Naive thymus-derived CD4-positive, alpha-beta T cell (primary cell): Measurements from ENCODE around the gene SLC39A11. TPM values are rescaled to one million over a fixed set of nuclear protein-coding genes. Genes with fewer than 3 reads are reported as not detected.

Experiments used
- ATAC-seq: fragments of 150-1000 bp; cut with Tn5 transposase; 2 replicates; pipeline ENCODE4 v1.10.0; 2021; ENCODE audit warnings: mild to moderate bottlenecking, moderate library complexity
- CTCF ChIA-PET: fragments of 350-600 bp; sonication (Branson Sonifier 250); formaldehyde crosslinking; loops from one replicate; lab custom pipeline; 2021; ENCODE audit warnings: antibody characterized with exemption; lab: Charles Lee
- POLR2A ChIA-PET: fragments of 350-600 bp; sonication (Branson Sonifier 250); formaldehyde crosslinking; loops from one replicate; lab custom pipeline; 2021; ENCODE audit warnings: antibody characterized with exemption, inconsistent platforms; lab: Charles Lee
- DNase-seq, 9 donors: peaks; one replicate each; pipeline versions ENCODE4 v3.0.0 to v3.0.0-alpha.2; 2020 to 2022; ENCODE audit warnings: mixed read lengths in 1 of 9
- H3K27ac ChIP-seq: one replicate; pipeline ENCODE4 v1.7.0; 2013; ENCODE audit warnings: mild to moderate bottlenecking, low read depth, low read length, moderate library complexity
- H3K27me3 ChIP-seq, 2 donors: one replicate each; pipeline ENCODE4 v1.7.0; 2013; ENCODE audit warnings: low read length in 2 of 2, mild to moderate bottlenecking in 2 of 2, moderate library complexity in 2 of 2; ENCODE audit not compliant: control insufficient read depth in 2 of 2, insufficient read depth in 2 of 2
- H3K36me3 ChIP-seq, 3 experiments: 1 replicate in 2 of 3; 2 replicates in 1 of 3; pipeline ENCODE4 v1.7.0; 2013; ENCODE audit warnings: low read length in 3 of 3, mild to moderate bottlenecking in 3 of 3, moderate library complexity in 1 of 3; ENCODE audit not compliant: insufficient read depth in 3 of 3, control insufficient read depth in 2 of 3
- H3K4me1 ChIP-seq, 2 donors: one replicate each; pipeline ENCODE4 v1.7.0; 2013; ENCODE audit warnings: low read length in 2 of 2, mild to moderate bottlenecking in 2 of 2, moderate library complexity in 1 of 2; ENCODE audit not compliant: control insufficient read depth in 2 of 2, insufficient read depth in 2 of 2
- H3K4me3 ChIP-seq: 2 replicates; pipeline ENCODE4 v1.7.0; 2013; ENCODE audit warnings: mild to moderate bottlenecking, low read length
- H3K9me3 ChIP-seq, 3 experiments: 1 replicate in 2 of 3; 2 replicates in 1 of 3; pipeline ENCODE4 v1.7.0; 2013; ENCODE audit warnings: low read length in 3 of 3; ENCODE audit not compliant: control insufficient read depth in 2 of 3
- H3K27ac Mint-ChIP-seq, 9 donors: one replicate each; pipeline ENCODE4 v1.8.0; 2020 to 2022; ENCODE audit warnings: mixed read lengths in 9 of 9, mild to moderate bottlenecking in 8 of 9, moderate library complexity in 5 of 9, inconsistent platforms in 2 of 9
- H3K27me3 Mint-ChIP-seq, 5 donors: one replicate each; pipeline ENCODE4 v1.8.0; 2021 to 2022; ENCODE audit warnings: mixed read lengths in 5 of 5, mild to moderate bottlenecking in 1 of 5
- H3K36me3 Mint-ChIP-seq, 5 donors: one replicate each; pipeline ENCODE4 v1.8.0; 2020 to 2022; ENCODE audit warnings: mixed read lengths in 5 of 5, mild to moderate bottlenecking in 3 of 5, inconsistent platforms in 1 of 5
- H3K4me1 Mint-ChIP-seq, 7 donors: one replicate each; pipeline ENCODE4 v1.8.0; 2020 to 2022; ENCODE audit warnings: mixed read lengths in 7 of 7, mild to moderate bottlenecking in 3 of 7, inconsistent platforms in 1 of 7
- H3K4me3 Mint-ChIP-seq, 10 donors: one replicate each; pipeline ENCODE4 v1.8.0; 2020 to 2022; ENCODE audit warnings: mild to moderate bottlenecking in 10 of 10, mixed read lengths in 10 of 10, moderate library complexity in 6 of 10, inconsistent platforms in 2 of 10
- H3K9me3 Mint-ChIP-seq, 11 donors: one replicate each; pipeline ENCODE4 v1.8.0; 2020 to 2022; ENCODE audit warnings: mixed read lengths in 11 of 11, mild to moderate bottlenecking in 4 of 11, inconsistent platforms in 1 of 11, moderate library complexity in 1 of 11
- intact Hi-C, 2 donors: fragments of 100-400 bp; cut with micrococcal nuclease; formaldehyde crosslinking; loops; one replicate each; pipeline ENCODE4 v1.15.1; 2023
- polyA plus RNA-seq, 2 donors: library from polyadenylated mRNA; unstranded; fragments of 300-500 nt; fragmentation: Illumina TruSeq; gene quantifications; one replicate each; pipeline ENCODE4 v1.2.3, GENCODE V29; 2021
- total RNA-seq, 6 experiments: library from RNA in 5 of 6; stranded (reverse) in 5 of 6; gene quantifications; 1 replicate in 5 of 6; 2 replicates in 1 of 6; pipeline ENCODE4 v1.2.3 and lab custom pipeline; 2021 to 2026

Gene SLC39A11
- total and polyA plus RNA-seq, 7 experiments from 2014 or later = 8.5 to 36.7 (median 19.8) TPM

DNA sequence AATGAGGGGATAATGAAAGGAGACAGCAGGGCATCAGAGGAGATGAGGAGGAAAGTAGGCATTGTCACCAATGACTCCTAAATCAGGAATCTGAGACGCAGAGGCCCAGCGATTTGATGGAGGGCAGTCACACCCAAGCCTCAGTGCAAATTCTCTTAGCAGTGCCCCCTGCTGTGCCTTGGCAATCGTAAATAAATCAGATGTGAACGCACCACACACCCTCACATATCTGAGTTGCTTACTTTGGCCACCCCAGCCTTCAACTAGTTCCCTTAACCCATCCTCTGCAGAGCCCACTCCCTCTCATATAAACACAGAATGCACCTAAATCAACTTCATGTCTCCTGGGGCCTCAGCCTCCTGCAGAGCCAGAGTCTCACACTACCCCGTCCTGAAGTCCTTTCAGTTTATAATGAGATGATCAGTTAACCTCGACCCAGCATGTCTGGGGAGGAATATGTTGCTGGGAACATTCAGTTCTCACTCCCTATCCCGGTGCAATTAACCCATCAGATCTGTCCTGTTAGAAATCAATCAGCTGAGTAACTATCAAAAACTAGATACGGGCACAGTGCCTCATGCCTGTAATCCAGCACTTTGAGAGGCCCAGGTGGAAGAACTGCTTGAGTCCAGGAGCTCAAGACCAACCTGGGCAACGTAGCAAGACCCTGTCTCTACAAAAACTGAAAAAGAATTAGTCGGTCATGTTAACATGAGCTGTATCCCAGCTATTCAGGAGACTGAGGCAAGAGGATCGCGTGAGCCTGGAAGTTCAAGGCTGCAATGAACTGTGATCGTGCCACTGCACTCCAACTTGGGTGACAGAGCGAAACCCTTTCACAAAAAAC lies 78.4 kb downstream of the SLC39A11 start:
- H3K27ac ChIP-seq = no peak overlapping the region
- Mint-ChIP-seq H3K9me3 (peaks cover 0 to 22% (median 7%) of the 10 kb centered on the region in 11 donors), H3K4me1 (peaks cover 6 to 21% (median 15%) of the 10 kb centered on the region in 7 donors), H3K27me3 (no peaks in the 10 kb centered on the region), H3K36me3 (peaks cover 0 to 45% (median 17%) of the 10 kb centered on the region in 5 donors), H3K27ac (peak overlapping the region in 1 of 9 donors; percentile 46), H3K4me3 (no peak overlapping the region)
- ATAC-seq = no peak
- POLR2A ChIA-PET = no interaction called here
- intact Hi-C loops = no loop called here
- no peaks in the 10 kb centered on the region for H3K27me3 ChIP-seq
- no peak for DNase-seq
- no peaks in the 10 kb centered on the region for H3K4me1 ChIP-seq
- CTCF ChIA-PET = no interaction called here
- peaks cover 0 to 13% (median 0%) of the 10 kb centered on the region in 3 experiments for H3K9me3 ChIP-seq
- H3K36me3 ChIP-seq = no peaks in the 10 kb centered on the region
- no peak overlapping the region for H3K4me3 ChIP-seq

DNA sequence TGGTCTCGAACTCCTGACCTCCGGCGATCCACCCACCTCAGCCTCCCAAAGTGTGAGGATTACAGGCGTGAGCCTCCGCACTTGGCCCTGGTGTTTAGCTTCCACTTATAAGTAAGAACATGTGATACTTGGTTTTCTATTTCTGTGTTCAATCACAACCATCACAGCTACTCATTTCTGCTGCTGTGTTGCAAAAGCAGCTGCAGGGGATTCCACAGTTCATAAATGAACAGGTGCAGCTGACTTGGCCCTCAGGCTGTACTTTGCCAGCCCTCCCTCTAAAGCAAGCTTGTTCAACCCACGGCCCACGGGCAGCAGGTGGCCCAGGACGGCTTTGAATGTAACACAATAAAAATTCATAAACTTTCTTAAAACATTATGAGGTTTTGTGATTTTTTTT lies 79.2 kb downstream of the SLC39A11 start:
- Histone ChIP-seq H3K9me3 (peaks cover 0 to 6% (median 0%) of the 10 kb centered on the region in 3 experiments), H3K27ac (no peak overlapping the region), H3K36me3 (no peaks in the 10 kb centered on the region), H3K27me3 (no peaks in the 10 kb centered on the region), H3K4me3 (no peak overlapping the region), H3K4me1 (no peaks in the 10 kb centered on the region)
- Mint-ChIP-seq H3K27me3 (no peaks in the 10 kb centered on the region), H3K36me3 (peaks cover 0 to 40% (median 10%) of the 10 kb centered on the region in 5 donors), H3K9me3 (peaks cover 0 to 14% (median 3%) of the 10 kb centered on the region in 11 donors), H3K4me3 (no peak overlapping the region), H3K27ac (no peak overlapping the region), H3K4me1 (peaks cover 6 to 21% (median 15%) of the 10 kb centered on the region in 7 donors)
- DNase-seq (no peak), ATAC-seq (no peak)
- intact Hi-C loops = no loop called here
- ChIA-PET POLR2A (no interaction called here), CTCF (no interaction called here)

GRCh38 chr17:73011016-73011486 lies 81.4 kb downstream of the SLC39A11 start:
- H3K36me3 Mint-ChIP-seq = peaks cover 0 to 34% (median 0%) of the 10 kb centered on the region in 5 donors
- Histone ChIP-seq H3K27ac (no peak overlapping the region), H3K36me3 (no peaks in the 10 kb centered on the region), H3K27me3 (no peaks in the 10 kb centered on the region), H3K9me3 (no peaks in the 10 kb centered on the region), H3K4me1 (no peaks in the 10 kb centered on the region), H3K4me3 (no peak overlapping the region)
- H3K4me1 Mint-ChIP-seq = peaks cover 6 to 21% (median 15%) of the 10 kb centered on the region in 7 donors
- POLR2A ChIA-PET = no interaction called here
- ATAC-seq (no peak), DNase-seq (no peak)
- no peaks in the 10 kb centered on the region for H3K27me3 Mint-ChIP-seq
- CTCF ChIA-PET = no interaction called here
- peaks cover 0 to 2% (median 0%) of the 10 kb centered on the region in 11 donors for H3K9me3 Mint-ChIP-seq
- peak overlapping the region in 9 of 10 donors; percentile 47 to 76 (median 69) for H3K4me3 Mint-ChIP-seq
- intact Hi-C loops = no loop called here
- H3K27ac Mint-ChIP-seq = peak overlapping the region in 6 of 9 donors; percentile 29 to 79 (median 56)

DNA sequence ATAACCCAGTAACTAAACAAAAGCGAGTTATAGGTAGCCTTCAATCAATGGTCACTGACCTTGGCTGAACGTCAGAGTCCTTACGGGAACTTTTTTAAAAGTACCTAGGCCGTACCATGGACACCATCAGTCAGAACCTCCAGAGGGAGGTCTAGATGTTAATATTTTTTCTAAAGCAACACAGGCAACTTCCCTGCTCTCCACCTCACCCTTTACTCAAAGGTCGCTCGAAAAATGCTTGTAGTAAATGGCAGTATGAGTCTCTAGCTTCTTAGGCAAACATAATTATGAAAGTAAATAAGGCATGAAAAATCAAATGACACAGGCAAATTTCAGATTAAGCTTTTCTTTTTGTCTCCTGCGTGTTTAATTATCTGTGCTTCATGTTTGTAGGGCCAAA lies 82.1 kb downstream of the SLC39A11 start:
- intact Hi-C loops = no loop called here
- H3K36me3 Mint-ChIP-seq = peaks cover 0 to 36% (median 0%) of the 10 kb centered on the region in 5 donors
- Histone ChIP-seq H3K27ac (no peak overlapping the region), H3K4me1 (no peaks in the 10 kb centered on the region), H3K36me3 (no peaks in the 10 kb centered on the region), H3K27me3 (no peaks in the 10 kb centered on the region), H3K9me3 (no peaks in the 10 kb centered on the region), H3K4me3 (no peak overlapping the region)
- ChIA-PET POLR2A (no interaction called here), CTCF (no interaction called here)
- ATAC-seq = no peak
- H3K4me1 Mint-ChIP-seq = peaks cover 6 to 21% (median 15%) of the 10 kb centered on the region in 7 donors
- no peaks in the 10 kb centered on the region for H3K27me3 Mint-ChIP-seq
- peaks cover 0 to 2% (median 0%) of the 10 kb centered on the region in 11 donors for H3K9me3 Mint-ChIP-seq
- no peak for DNase-seq
- H3K4me3 Mint-ChIP-seq = no peak overlapping the region
- peak overlapping the region in 2 of 9 donors; percentile 29 to 53 for H3K27ac Mint-ChIP-seq

DNA sequence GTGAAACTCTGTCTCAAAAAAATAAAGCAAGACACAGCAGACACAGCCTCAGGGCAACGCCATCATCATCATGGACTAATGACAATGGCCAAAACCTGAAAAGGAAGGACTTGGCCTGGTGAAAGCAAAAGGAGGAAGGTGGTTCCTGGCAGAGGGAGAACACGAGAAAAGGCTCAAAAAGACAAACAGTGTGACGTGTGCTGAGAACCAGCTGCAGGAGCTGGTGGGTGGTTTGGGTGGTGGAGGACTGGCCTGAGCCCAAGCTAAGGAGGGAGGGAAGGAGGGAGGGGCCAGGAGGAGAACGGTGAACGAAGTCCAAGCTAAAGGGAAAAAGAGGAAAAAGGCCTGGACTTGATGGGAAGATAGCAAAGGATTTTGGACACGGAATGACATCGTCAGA lies 85.1 kb downstream of the SLC39A11 start:
- H3K27ac Mint-ChIP-seq = no peak overlapping the region
- Histone ChIP-seq H3K27me3 (no peaks in the 10 kb centered on the region), H3K4me1 (no peaks in the 10 kb centered on the region), H3K36me3 (no peaks in the 10 kb centered on the region), H3K27ac (no peak overlapping the region), H3K4me3 (no peak overlapping the region), H3K9me3 (no peaks in the 10 kb centered on the region)
- no peak for DNase-seq
- ChIA-PET CTCF (no interaction called here), POLR2A (no interaction called here)
- H3K27me3 Mint-ChIP-seq = no peaks in the 10 kb centered on the region
- no peak overlapping the region for H3K4me3 Mint-ChIP-seq
- H3K36me3 Mint-ChIP-seq = peaks cover 0 to 44% (median 6%) of the 10 kb centered on the region in 5 donors
- H3K9me3 Mint-ChIP-seq = peaks cover 0 to 5% (median 0%) of the 10 kb centered on the region in 11 donors
- ATAC-seq = no peak
- intact Hi-C loops = no loop called here
- peaks cover 9 to 22% (median 11%) of the 10 kb centered on the region in 7 donors for H3K4me1 Mint-ChIP-seq

GRCh38 chr17:73005360-73005759 lies 87.1 kb downstream of the SLC39A11 start:
- CTCF ChIA-PET = no interaction called here
- Mint-ChIP-seq H3K4me1 (peaks cover 0 to 19% (median under 1%) of the 10 kb centered on the region in 7 donors), H3K9me3 (peaks cover 0 to 3% (median 0%) of the 10 kb centered on the region in 11 donors), H3K27me3 (no peaks in the 10 kb centered on the region), H3K4me3 (no peak overlapping the region), H3K36me3 (peaks cover 0 to 41% (median 6%) of the 10 kb centered on the region in 5 donors), H3K27ac (no peak overlapping the region)
- no peaks in the 10 kb centered on the region for H3K36me3 ChIP-seq
- POLR2A ChIA-PET = no interaction called here
- no peaks in the 10 kb centered on the region for H3K27me3 ChIP-seq
- H3K27ac ChIP-seq = no peak overlapping the region
- ATAC-seq (no peak), DNase-seq (no peak)
- no peak overlapping the region for H3K4me3 ChIP-seq
- H3K4me1 ChIP-seq = no peaks in the 10 kb centered on the region
- H3K9me3 ChIP-seq = no peaks in the 10 kb centered on the region
- intact Hi-C loops = no loop called here
